ENCODE results near the gene DBN1.

DNA sequence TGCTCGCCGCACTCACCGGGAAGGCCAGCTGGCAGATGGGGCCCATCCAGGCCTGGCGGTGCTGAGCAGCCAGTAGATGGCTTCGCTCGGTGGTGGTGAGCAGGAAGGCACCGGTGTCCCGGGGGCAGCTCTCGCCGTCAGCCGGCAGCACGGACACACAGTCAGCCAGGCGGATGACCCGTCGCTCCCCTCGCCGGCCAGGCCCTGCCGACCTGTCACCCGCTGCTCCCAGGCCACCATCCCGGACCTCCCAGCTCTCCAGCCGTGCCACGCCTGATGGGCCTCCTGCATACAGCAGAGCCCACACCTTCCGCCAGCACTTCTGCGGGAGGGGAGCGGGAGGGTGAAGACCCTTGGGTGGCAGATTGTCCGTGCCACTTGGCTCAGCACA lies 34.8 kb upstream of the DBN1 start:
- TF ChIP-seq, protein P1, sequence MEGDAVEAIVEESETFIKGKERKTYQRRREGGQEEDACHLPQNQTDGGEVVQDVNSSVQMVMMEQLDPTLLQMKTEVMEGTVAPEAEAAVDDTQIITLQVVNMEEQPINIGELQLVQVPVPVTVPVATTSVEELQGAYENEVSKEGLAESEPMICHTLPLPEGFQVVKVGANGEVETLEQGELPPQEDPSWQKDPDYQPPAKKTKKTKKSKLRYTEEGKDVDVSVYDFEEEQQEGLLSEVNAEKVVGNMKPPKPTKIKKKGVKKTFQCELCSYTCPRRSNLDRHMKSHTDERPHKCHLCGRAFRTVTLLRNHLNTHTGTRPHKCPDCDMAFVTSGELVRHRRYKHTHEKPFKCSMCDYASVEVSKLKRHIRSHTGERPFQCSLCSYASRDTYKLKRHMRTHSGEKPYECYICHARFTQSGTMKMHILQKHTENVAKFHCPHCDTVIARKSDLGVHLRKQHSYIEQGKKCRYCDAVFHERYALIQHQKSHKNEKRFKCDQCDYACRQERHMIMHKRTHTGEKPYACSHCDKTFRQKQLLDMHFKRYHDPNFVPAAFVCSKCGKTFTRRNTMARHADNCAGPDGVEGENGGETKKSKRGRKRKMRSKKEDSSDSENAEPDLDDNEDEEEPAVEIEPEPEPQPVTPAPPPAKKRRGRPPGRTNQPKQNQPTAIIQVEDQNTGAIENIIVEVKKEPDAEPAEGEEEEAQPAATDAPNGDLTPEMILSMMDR (conservative IDR thresholded peaks at IDR 0.05; ENCODE audit: low read depth, low read length), result no peak
- TF ChIP-seq EZH2 (IDR thresholded peaks at IDR 0.05; ENCODE audit: low read length, unreplicated experiment) (no peak), EZH2phosphoT487 (IDR thresholded peaks at IDR 0.05; ENCODE audit: borderline replicate concordance, low read length) (no peak)

All from PC-3 (cell line).